Left ventricle myocardium inferior (tissue), 1 donor: ENCODE results near the gene WDR73. TPM values are rescaled to one million over a fixed set of nuclear protein-coding genes. Genes with fewer than 3 reads are reported as not detected.

Experiments
- DNase-seq: peaks from one replicate; pipeline ENCODE4 v3.0.0-alpha.2; 2020
- H3K27ac ChIP-seq: fragments of 200-600 bp; replicated peaks from 2 replicates; pipeline ENCODE4 v1.8.0; 2021
- H3K27me3 ChIP-seq: fragments of 200-600 bp; 2 replicates; pipeline ENCODE4 v1.8.0; 2021; ENCODE audit warnings: low read depth
- H3K36me3 ChIP-seq: fragments of 200-600 bp; 2 replicates; pipeline ENCODE4 v1.8.0; 2021
- H3K4me1 ChIP-seq: fragments of 200-600 bp; 2 replicates; pipeline ENCODE4 v1.8.0; 2021
- H3K4me3 ChIP-seq: fragments of 200-600 bp; 2 replicates; pipeline ENCODE4 v1.8.0; 2021; ENCODE audit warnings: mild to moderate bottlenecking, moderate library complexity
- H3K9me3 ChIP-seq: fragments of 200-600 bp; replicated peaks from 2 replicates; pipeline ENCODE4 v1.8.0; 2021
- CTCF ChIP-seq: fragments of 200-600 bp; IDR thresholded peaks from 2 replicates; pipeline ENCODE4 v1.8.0; 2021; ENCODE audit warnings: antibody characterized with exemption, mild to moderate bottlenecking, borderline replicate concordance
- intact Hi-C: fragments of 100-400 bp; cut with micrococcal nuclease; formaldehyde crosslinking; loops from one replicate; pipeline ENCODE4 v1.11.0; 2022
- total RNA-seq: library from RNA; stranded (reverse); fragmentation: NEBNext Ultra II Directional; extraction: Animal tissue kit (Norgen Biotek cat#: 25700); gene quantifications from one replicate; pipeline ENCODE4 v1.2.1, GENCODE V29; 2021
- donor health status: DM: no; HTN: yes; CAD: no; lungs with severe emphysema.

The WDR73 gene
- total RNA-seq, 1 donor from 2014 or later, result 14.7 TPM

- DNase-seq, result no peak
- no peak for TF ChIP-seq CTCF
- peaks cover 2% of the 10 kb centered on the region for H3K4me1 ChIP-seq
- peak overlapping the region; percentile 8 for H3K27ac ChIP-seq
- no peaks in the 10 kb centered on the region for H3K27me3 ChIP-seq
- H3K4me3 ChIP-seq, result no peak overlapping the region
- H3K9me3 ChIP-seq, result peaks cover 26% of the 10 kb centered on the region
- intact Hi-C loops, result no loop called here
- peaks cover 33% of the 10 kb centered on the region for H3K36me3 ChIP-seq
Measured at GRCh38 chr15:84625123-84625522, 29.0 kb downstream of the WDR73 start.

- H3K36me3 ChIP-seq, result peaks cover 33% of the 10 kb centered on the region
- peak overlapping the region; percentile 8 for H3K27ac ChIP-seq
- H3K4me1 ChIP-seq, result no peaks in the 10 kb centered on the region
- no peaks in the 10 kb centered on the region for H3K27me3 ChIP-seq
- no peak for TF ChIP-seq CTCF
- peaks cover 32% of the 10 kb centered on the region for H3K9me3 ChIP-seq
- DNase-seq, result no peak
- no peak overlapping the region for H3K4me3 ChIP-seq
- intact Hi-C loops, result no loop called here
Measured at GRCh38 chr15:84624359-84624758, 29.7 kb downstream of the WDR73 start.

- Histone ChIP-seq H3K9me3 (peaks cover 32% of the 10 kb centered on the region), H3K4me1 (peaks cover 17% of the 10 kb centered on the region), H3K36me3 (peaks cover 33% of the 10 kb centered on the region), H3K27ac (no peak overlapping the region), H3K4me3 (no peak overlapping the region), H3K27me3 (no peaks in the 10 kb centered on the region)
- DNase-seq, result no peak
- no peak for TF ChIP-seq CTCF
- intact Hi-C loops, result no loop called here
Measured at GRCh38 chr15:84621358-84621979, 32.6 kb downstream of the WDR73 start.

GRCh38 chr15:84620626-84621025 is 33.5 kb downstream of the WDR73 start:
- intact Hi-C loops, result no loop called here
- H3K36me3 ChIP-seq, result peaks cover 33% of the 10 kb centered on the region
- no peak overlapping the region for H3K4me3 ChIP-seq
- no peak for TF ChIP-seq CTCF
- no peak for DNase-seq
- H3K9me3 ChIP-seq, result peaks cover 32% of the 10 kb centered on the region
- H3K27ac ChIP-seq, result no peak overlapping the region
- H3K4me1 ChIP-seq, result peaks cover 26% of the 10 kb centered on the region
- no peaks in the 10 kb centered on the region for H3K27me3 ChIP-seq

- intact Hi-C loops, result no loop called here
- peaks cover 10% of the 10 kb centered on the region for H3K36me3 ChIP-seq
- TF ChIP-seq CTCF, result no peak
- peaks cover 17% of the 10 kb centered on the region for H3K9me3 ChIP-seq
- peak overlapping the region; percentile 30 for H3K27ac ChIP-seq
- H3K4me1 ChIP-seq, result peaks cover 29% of the 10 kb centered on the region
- no peaks in the 10 kb centered on the region for H3K27me3 ChIP-seq
- DNase-seq, result no peak
- H3K4me3 ChIP-seq, result no peak overlapping the region
Measured at GRCh38 chr15:84616235-84616634, 37.8 kb downstream of the WDR73 start.

- peaks cover 5% of the 10 kb centered on the region for H3K36me3 ChIP-seq
- no peak overlapping the region for H3K4me3 ChIP-seq
- peaks cover 24% of the 10 kb centered on the region for H3K4me1 ChIP-seq
- no peaks in the 10 kb centered on the region for H3K9me3 ChIP-seq
- intact Hi-C loops, result no loop called here
- DNase-seq, result no peak
- TF ChIP-seq CTCF, result no peak
- no peaks in the 10 kb centered on the region for H3K27me3 ChIP-seq
- no peak overlapping the region for H3K27ac ChIP-seq
Measured at GRCh38 chr15:84611631-84612030, 42.5 kb downstream of the WDR73 start.
